Measurements from ENCODE around the gene FNDC7. TPM values are rescaled to one million over a fixed set of nuclear protein-coding genes. Genes with fewer than 3 reads are reported as not detected.
"Not testable (repeated sequence)": the region's sequence is repeated elsewhere in the genome, so short reads cannot be mapped to it uniquely, and the experiment has no call there.

The FNDC7 gene
- total RNA-seq = under 1 TPM in 2 of 6 donors, not detected in 4; 0.06 TPM
- not detected for polyA plus RNA-seq

- intact Hi-C loops (cut with DNase I) = no loop called here
- Histone ChIP-seq H3K4me1 (peaks cover 0 to 3% (median 0%) of the 10 kb centered on the region in 3 donors), H3K36me3 (no peaks in the 10 kb centered on the region), H3K9me3 (no peaks in the 10 kb centered on the region), H3K27ac (no peak within 1 kb of the TSS), H3K4me3 (no peak within 1 kb of the TSS), H3K27me3 (no peaks in the 10 kb centered on the region)
- WGBS, 2 donors = 43 to 51% methylated on average over 9 of the region's 9 CpGs
- TF ChIP-seq CTCF (IDR thresholded peaks at IDR 0.05) = no peak
- ATAC-seq = no peak
- no peak for DNase-seq
- no peak for FAIRE-seq
These were observed at the start of gene FNDC7 for GRCh38 chr1:108712606-108713150. Gene FNDC7 (plus strand): TSS chr1:108712908. CDS start chr1:108712934, 26 bp downstream.

- FAIRE-seq (no peak), DNase-seq (no peak), ATAC-seq (no peak)
- intact Hi-C loops (cut with DNase I) = no loop called here
- H3K4me1 ChIP-seq = no peaks in the 10 kb centered on the region
- H3K27ac ChIP-seq = no peak overlapping the region
- H3K9me3 ChIP-seq = no peaks in the 10 kb centered on the region
- TF ChIP-seq CTCF (IDR thresholded peaks at IDR 0.05) = no peak
- no peak overlapping the region for H3K4me3 ChIP-seq
- no peaks in the 10 kb centered on the region for H3K27me3 ChIP-seq
- 68 to 73% methylated on average over 2 of the region's 2 CpGs for WGBS, 2 donors
- H3K36me3 ChIP-seq = no peaks in the 10 kb centered on the region
These were observed 49.6 kb upstream of the FNDC7 start for GRCh38 chr1:108663074-108663473.

GRCh38 chr1:108664481-108664880, 48.2 kb upstream of the FNDC7 start:
- Histone ChIP-seq H3K4me1 (no peaks in the 10 kb centered on the region), H3K27ac (no peak overlapping the region), H3K9me3 (no peaks in the 10 kb centered on the region), H3K36me3 (no peaks in the 10 kb centered on the region), H3K4me3 (no peak overlapping the region), H3K27me3 (no peaks in the 10 kb centered on the region)
- TF ChIP-seq CTCF (IDR thresholded peaks at IDR 0.05) = no peak
- intact Hi-C loops (cut with DNase I) = no loop called here
- FAIRE-seq (no peak), DNase-seq (no peak), ATAC-seq (no peak)
- WGBS, 2 donors = 80 to 84% methylated on average over 6 of the region's 6 CpGs

- Histone ChIP-seq H3K4me1 (no peaks in the 10 kb centered on the region), H3K27me3 (no peaks in the 10 kb centered on the region), H3K4me3 (no peak overlapping the region), H3K36me3 (no peaks in the 10 kb centered on the region), H3K9me3 (no peaks in the 10 kb centered on the region), H3K27ac (no peak overlapping the region)
- ATAC-seq (no peak), FAIRE-seq (no peak), DNase-seq (no peak)
- 49 to 58% methylated on average over 2 of the region's 2 CpGs for WGBS, 2 donors
- no peak for TF ChIP-seq CTCF (IDR thresholded peaks at IDR 0.05)
- intact Hi-C loops (cut with DNase I) = no loop called here
These were observed 47.6 kb upstream of the FNDC7 start for GRCh38 chr1:108665067-108665466.

GRCh38 chr1:108665771-108666170, 46.9 kb upstream of the FNDC7 start:
- Histone ChIP-seq H3K9me3 (no peaks in the 10 kb centered on the region), H3K36me3 (no peaks in the 10 kb centered on the region), H3K27me3 (no peaks in the 10 kb centered on the region), H3K4me3 (no peak overlapping the region), H3K4me1 (no peaks in the 10 kb centered on the region), H3K27ac (no peak overlapping the region)
- intact Hi-C loops (cut with DNase I) = no loop called here
- 47 to 53% methylated on average over 1 of the region's 1 CpG for WGBS, 2 donors
- ATAC-seq = no peak
- TF ChIP-seq CTCF (IDR thresholded peaks at IDR 0.05) = no peak
- FAIRE-seq = no peak
- DNase-seq = no peak

GRCh38 chr1:108667422-108667821, 45.3 kb upstream of the FNDC7 start:
- intact Hi-C loops (cut with DNase I); H3K9me3 ChIP-seq; H3K27me3 ChIP-seq; H3K4me1 ChIP-seq; H3K4me3 ChIP-seq; H3K36me3 ChIP-seq; H3K27ac ChIP-seq; ATAC-seq; FAIRE-seq: not testable (repeated sequence)
- peak in 2 of 6 donors; percentile 21 to 52 for DNase-seq
- WGBS, 2 donors = 94 to 98% methylated on average over 21 to 28 of the region's 28 CpGs

All from pancreas (tissue), 10 donors.